ENCODE measurements around the gene DLST.

DNA sequence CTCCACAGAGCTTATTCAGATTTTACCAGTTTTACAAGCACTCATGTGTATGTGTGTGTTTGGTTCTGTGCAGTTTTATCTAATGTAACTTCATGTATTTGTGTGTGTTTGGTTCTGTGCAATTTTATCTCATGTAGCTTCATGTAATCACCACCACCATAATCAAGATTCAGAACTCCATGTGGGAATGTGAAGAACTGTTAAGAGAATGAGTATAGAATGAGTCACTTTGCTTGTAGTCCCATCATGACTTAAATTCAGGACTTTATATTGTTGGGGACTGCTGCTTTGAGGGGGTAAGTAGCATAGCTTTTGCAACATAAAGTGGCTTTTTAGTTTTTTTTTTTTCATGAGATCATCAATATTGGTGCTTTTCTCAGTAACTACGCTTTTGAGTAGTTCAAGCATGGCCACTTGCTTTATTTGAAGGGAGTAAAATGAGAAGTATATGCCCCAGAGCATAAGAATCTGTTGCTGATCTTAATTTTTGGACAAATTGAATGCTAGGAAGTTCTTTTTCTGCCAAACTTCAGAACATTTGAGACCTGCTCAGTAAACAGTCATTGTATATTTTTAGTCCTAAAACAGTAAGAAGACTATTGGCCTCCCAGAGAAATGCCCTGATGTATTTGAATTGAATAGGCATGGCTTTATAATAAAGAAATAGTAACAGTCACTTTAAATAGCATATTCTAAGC, 34.6 kb upstream of the DLST start:
- TF ChIP-seq EHMT2 (IDR thresholded peaks at IDR 0.05; ENCODE audit: low read depth): no peak
- no peak for TF ChIP-seq SMC3 (IDR thresholded peaks at IDR 0.05)
- no peak for TF ChIP-seq RAD21 (conservative IDR thresholded peaks at IDR 0.05 in 1 of 2, IDR thresholded peaks at IDR 0.05 in 1 of 2)
- TF ChIP-seq EP300 (IDR thresholded peaks at IDR 0.05): no peak
- TF ChIP-seq, protein P1, sequence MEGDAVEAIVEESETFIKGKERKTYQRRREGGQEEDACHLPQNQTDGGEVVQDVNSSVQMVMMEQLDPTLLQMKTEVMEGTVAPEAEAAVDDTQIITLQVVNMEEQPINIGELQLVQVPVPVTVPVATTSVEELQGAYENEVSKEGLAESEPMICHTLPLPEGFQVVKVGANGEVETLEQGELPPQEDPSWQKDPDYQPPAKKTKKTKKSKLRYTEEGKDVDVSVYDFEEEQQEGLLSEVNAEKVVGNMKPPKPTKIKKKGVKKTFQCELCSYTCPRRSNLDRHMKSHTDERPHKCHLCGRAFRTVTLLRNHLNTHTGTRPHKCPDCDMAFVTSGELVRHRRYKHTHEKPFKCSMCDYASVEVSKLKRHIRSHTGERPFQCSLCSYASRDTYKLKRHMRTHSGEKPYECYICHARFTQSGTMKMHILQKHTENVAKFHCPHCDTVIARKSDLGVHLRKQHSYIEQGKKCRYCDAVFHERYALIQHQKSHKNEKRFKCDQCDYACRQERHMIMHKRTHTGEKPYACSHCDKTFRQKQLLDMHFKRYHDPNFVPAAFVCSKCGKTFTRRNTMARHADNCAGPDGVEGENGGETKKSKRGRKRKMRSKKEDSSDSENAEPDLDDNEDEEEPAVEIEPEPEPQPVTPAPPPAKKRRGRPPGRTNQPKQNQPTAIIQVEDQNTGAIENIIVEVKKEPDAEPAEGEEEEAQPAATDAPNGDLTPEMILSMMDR (IDR thresholded peaks at IDR 0.05): no peak
- TF ChIP-seq, protein P2, sequence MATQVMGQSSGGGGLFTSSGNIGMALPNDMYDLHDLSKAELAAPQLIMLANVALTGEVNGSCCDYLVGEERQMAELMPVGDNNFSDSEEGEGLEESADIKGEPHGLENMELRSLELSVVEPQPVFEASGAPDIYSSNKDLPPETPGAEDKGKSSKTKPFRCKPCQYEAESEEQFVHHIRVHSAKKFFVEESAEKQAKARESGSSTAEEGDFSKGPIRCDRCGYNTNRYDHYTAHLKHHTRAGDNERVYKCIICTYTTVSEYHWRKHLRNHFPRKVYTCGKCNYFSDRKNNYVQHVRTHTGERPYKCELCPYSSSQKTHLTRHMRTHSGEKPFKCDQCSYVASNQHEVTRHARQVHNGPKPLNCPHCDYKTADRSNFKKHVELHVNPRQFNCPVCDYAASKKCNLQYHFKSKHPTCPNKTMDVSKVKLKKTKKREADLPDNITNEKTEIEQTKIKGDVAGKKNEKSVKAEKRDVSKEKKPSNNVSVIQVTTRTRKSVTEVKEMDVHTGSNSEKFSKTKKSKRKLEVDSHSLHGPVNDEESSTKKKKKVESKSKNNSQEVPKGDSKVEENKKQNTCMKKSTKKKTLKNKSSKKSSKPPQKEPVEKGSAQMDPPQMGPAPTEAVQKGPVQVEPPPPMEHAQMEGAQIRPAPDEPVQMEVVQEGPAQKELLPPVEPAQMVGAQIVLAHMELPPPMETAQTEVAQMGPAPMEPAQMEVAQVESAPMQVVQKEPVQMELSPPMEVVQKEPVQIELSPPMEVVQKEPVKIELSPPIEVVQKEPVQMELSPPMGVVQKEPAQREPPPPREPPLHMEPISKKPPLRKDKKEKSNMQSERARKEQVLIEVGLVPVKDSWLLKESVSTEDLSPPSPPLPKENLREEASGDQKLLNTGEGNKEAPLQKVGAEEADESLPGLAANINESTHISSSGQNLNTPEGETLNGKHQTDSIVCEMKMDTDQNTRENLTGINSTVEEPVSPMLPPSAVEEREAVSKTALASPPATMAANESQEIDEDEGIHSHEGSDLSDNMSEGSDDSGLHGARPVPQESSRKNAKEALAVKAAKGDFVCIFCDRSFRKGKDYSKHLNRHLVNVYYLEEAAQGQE (IDR thresholded peaks at IDR 0.05): no peak
- no peak for TF ChIP-seq JUNB (IDR thresholded peaks at IDR 0.05)
- TF ChIP-seq MYC (IDR thresholded peaks at IDR 0.05; ENCODE audit: borderline replicate concordance, low read length): no peak
- TF ChIP-seq BHLHE40 (IDR thresholded peaks at IDR 0.05; ENCODE audit: low read depth, low read length): no peak
- TF ChIP-seq, protein P3, sequence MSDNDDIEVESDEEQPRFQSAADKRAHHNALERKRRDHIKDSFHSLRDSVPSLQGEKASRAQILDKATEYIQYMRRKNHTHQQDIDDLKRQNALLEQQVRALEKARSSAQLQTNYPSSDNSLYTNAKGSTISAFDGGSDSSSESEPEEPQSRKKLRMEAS (IDR thresholded peaks at IDR 0.05): no peak
